HG03469 (cell line): ENCODE results near the gene ITGB3.
"Not testable (repeated sequence)": the region's sequence is repeated elsewhere in the genome, so short reads cannot be mapped to it uniquely, and the experiment has no call there.

Experiments used
- ATAC-seq: cut with Tn5 transposase; IDR thresholded peaks from one replicate; pipeline ENCODE4 v1.9.1; 2021; ENCODE audit warnings: mild to moderate bottlenecking, moderate library complexity, moderate number of reproducible peaks; ENCODE audit not compliant: unreplicated experiment

Gene ITGB3

GRCh38 chr17:47253541-47254402 is at the start of gene ITGB3:
Gene ITGB3, plus strand, starts transcription at chr17:47253827. Its CDS starts 35 bp downstream, at chr17:47253862.
- peak; percentile 54 for ATAC-seq

DNA sequence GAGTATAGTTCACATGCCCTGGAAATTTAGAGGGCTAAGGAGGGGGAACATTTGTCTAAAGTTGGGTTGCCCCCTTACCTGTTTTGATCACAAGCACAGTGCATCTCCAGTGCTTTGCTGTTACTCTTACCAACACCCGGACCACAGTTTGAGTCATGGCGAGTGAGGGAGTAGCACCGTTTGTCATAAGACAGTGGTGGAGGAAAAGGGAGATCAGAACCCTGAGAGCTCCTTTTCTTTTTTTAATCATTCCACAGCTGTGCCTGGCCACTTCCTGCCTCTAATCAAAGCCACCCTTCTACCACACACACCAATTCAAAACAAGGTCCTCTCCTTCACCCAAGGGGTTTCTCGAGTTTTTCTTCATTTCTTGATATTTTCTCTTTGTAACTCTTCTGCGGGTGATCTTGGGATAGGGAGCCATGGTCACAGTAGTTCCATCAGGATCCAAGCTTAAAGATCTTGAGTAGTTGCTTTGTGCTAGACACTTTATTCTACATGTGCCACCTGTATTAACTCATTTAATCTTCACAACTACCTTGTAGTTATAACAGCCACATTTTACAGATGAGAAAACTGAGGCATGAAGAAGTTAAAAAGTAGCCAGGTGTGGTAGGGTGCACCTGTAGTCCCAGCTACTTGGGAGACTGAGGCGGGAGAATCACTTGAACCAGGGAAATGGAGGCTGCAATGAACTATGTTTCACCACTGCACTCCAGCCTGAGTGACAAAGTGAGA is 49.5 kb upstream of the ITGB3 start:
- no peak for ATAC-seq

- ATAC-seq = no peak
Observed at GRCh38 chr17:47204722-47205418, 48.8 kb upstream of the ITGB3 start.

- no peak for ATAC-seq
Observed at GRCh38 chr17:47205419-47205963, 48.1 kb upstream of the ITGB3 start.

GRCh38 chr17:47207143-47208067 is 46.2 kb upstream of the ITGB3 start:
- no peak for ATAC-seq

- no peak for ATAC-seq
Observed at GRCh38 chr17:47208744-47209488, 44.7 kb upstream of the ITGB3 start, which contains the start of gene MYL4. Gene MYL4, plus strand, starts transcription at chr17:47209348. Its CDS starts 75 bp downstream, at chr17:47209423.

DNA sequence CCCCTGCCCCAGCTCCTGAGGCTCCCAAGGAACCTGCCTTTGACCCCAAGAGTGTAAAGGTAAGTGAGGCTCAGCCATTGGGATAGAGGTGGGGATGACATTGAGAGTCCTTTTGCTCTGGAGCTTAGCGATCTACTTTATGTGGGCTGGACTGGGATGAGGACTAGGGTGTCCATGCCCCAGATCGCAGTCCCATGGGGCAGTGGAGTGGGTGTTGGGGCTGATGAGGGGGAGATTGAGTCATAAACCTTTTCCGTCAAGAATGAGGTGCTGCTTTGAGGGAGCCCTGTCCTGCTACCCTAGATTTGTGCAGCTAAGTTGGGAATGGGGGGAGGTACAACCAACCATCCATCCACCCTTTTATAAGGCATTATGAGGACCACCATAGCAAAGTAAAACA is 44.1 kb upstream of the ITGB3 start:
- no peak for ATAC-seq

- ATAC-seq = no peak
Observed at GRCh38 chr17:47210105-47210504, 43.5 kb upstream of the ITGB3 start.

GRCh38 chr17:47210779-47211178 is 42.8 kb upstream of the ITGB3 start:
- ATAC-seq = no peak

- no peak for ATAC-seq
Observed at GRCh38 chr17:47212458-47212857, 41.2 kb upstream of the ITGB3 start.

- ATAC-seq = no peak
Observed at GRCh38 chr17:47213540-47213939, 40.1 kb upstream of the ITGB3 start.

- ATAC-seq = no peak
Observed at GRCh38 chr17:47214931-47215330, 38.7 kb upstream of the ITGB3 start.

GRCh38 chr17:47216821-47217220 is 36.8 kb upstream of the ITGB3 start:
- ATAC-seq = not testable (repeated sequence)

- not testable (repeated sequence) for ATAC-seq
Observed at GRCh38 chr17:47217279-47217678, 36.3 kb upstream of the ITGB3 start.

DNA sequence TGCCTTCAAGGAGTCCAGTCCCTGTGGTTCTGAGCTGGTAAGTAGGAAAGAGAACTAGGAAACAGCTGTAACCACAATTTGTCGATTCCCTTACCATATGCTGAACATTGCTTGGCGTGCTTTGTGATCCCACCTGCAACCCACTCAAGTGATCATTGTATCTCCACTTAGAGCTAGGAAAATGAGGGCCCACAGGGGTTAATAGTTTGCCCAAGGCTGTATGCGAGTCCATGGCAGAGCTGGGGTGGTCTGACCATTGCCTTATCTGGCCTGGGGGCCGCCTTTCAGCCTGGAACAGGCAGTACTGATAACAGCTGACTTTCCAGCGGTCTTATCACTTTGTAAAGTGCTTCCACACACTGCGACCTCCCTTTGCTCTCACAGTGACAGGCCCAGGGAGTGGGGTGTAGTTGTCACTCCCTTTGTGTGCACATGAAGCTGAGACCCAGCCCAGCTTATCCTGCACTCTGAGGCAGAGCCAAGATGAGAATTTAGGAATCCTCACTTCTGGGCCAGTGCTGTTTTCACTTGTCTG is 34.7 kb upstream of the ITGB3 start:
- no peak for ATAC-seq

GRCh38 chr17:47219621-47220475 is 33.8 kb upstream of the ITGB3 start:
- ATAC-seq = no peak

- no peak for ATAC-seq
Observed at GRCh38 chr17:47220531-47220999, 33.1 kb upstream of the ITGB3 start.

DNA sequence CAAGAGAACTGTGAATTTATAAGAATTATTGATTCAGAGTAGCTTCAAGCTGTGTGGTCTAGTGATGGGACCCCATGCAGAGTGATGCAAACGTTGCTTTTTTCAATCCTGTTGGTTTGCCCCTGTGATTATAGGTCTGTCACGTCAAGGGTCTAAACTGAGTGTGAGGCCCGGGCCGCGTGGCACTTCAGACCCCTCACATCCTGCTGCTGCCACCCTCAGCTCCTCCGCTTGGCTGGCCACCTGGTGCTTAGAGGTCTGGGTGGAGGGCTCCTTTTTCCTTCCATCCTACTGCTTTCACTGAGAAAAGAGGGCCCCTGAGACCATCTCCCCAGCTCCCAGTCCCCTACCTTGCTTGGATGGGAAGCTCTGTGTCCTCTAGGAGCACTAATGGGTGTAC is 32.5 kb upstream of the ITGB3 start:
- no peak for ATAC-seq
